Adrenal gland (tissue), 12 donors: ENCODE measurements around the gene SEMA4A. TPM values are rescaled to one million over a fixed set of nuclear protein-coding genes. Genes with fewer than 3 reads are reported as not detected.
A peak's percentile ranks its signal among the peaks of the same experiment; 100 is the strongest.

Source experiments
- DNase-seq, 7 donors: peaks; one replicate each; pipeline ENCODE4 v3.0.0-alpha.2; 2019 to 2020
- H3K27ac ChIP-seq, 5 donors: fragments of 200-600 bp; sonication (generic) in 4 of 5; 1 replicate in 3 of 5; 2 replicates in 2 of 5; pipeline versions ENCODE4 v1.5.1 to v1.8.0; 2016 to 2020; ENCODE audit warnings: mild to moderate bottlenecking in 1 of 5
- H3K27me3 ChIP-seq: fragments of 200-600 bp; 2 replicates; pipeline ENCODE4 v1.8.0; 2021
- H3K36me3 ChIP-seq, 2 donors: fragments of 200-600 bp; replicated peaks in 1 of 2; 1 replicate in 1 of 2; 2 replicates in 1 of 2; pipeline versions ENCODE4 v1.5.1 to v1.8.0; 2018 to 2022
- H3K4me1 ChIP-seq, 2 donors: fragments of 200-600 bp; replicated peaks in 1 of 2; 1 replicate in 1 of 2; 2 replicates in 1 of 2; pipeline versions ENCODE4 v1.5.1 to v1.8.0; 2018 to 2021
- H3K4me3 ChIP-seq, 4 donors: fragments of 200-600 bp; sonication (generic) in 3 of 4; one replicate each; pipeline ENCODE4 v1.5.1; 2016 to 2018
- H3K9me3 ChIP-seq, 3 donors: fragments of 200-600 bp; sonication (generic) in 1 of 3; replicated peaks in 1 of 3; 1 replicate in 2 of 3; 2 replicates in 1 of 3; pipeline versions ENCODE4 v1.5.1 to v1.8.0; 2016 to 2021
- CTCF ChIP-seq, 6 experiments: fragments of 450-650 bp in 4 of 6; fragments of 200-600 bp in 2 of 6; sonication (generic) in 1 of 6; IDR thresholded peaks; 1 replicate in 5 of 6; 2 replicates in 1 of 6; pipeline versions ENCODE4 v1.5.1 to v1.8.0; 2016 to 2021; ENCODE audit warnings: antibody characterized with exemption in 6 of 6, mild to moderate bottlenecking in 2 of 6, moderate library complexity in 1 of 6
- POLR2A ChIP-seq, 2 donors: fragments of 450-650 bp; IDR thresholded peaks; one replicate each; pipeline ENCODE4 v1.6.1; 2017; ENCODE audit warnings: antibody characterized with exemption in 2 of 2, mild to moderate bottlenecking in 2 of 2, moderate library complexity in 1 of 2
- WGBS, 4 donors: extraction: QIAGEN DNeasy Blood & Tissue Kit in 2 of 4; methylation state at CpG; one replicate each; pipeline versions ENCODE4 v1.1.5 to v1.1.7; 2013 to 2017; 5-methylcytosine and 5-hydroxymethylcytosine counted together
- intact Hi-C, 2 donors: fragments of 100-400 bp; cut with DNase I; formaldehyde crosslinking; loops; one replicate each; pipeline versions ENCODE4 v1.14.1 to v1.15.0; 2022 to 2023
- polyA plus RNA-seq, 3 donors: library from polyadenylated mRNA; stranded (reverse); fragments of 200-250 nt in 2 of 3; fragments of 350-450 nt in 1 of 3; fragmentation: Illumina TruSeq in 1 of 3; extraction: RNeasy Lipid Tissue Mini Kit (QIAGEN cat#74804) in 1 of 3; gene quantifications; one replicate each; pipeline ENCODE4 v1.2.3, GENCODE V29; 2013 to 2014
- total RNA-seq, 9 donors: library from RNA; depleted of rRNA in 4 of 9; stranded (reverse); fragments of >200 nt in 4 of 9; fragments of 120-200 nt in 1 of 9; fragmentation: NEBNext Ultra II Directional in 1 of 9; extraction: Animal tissue kit (Norgen Biotek cat#: 25700) in 1 of 9; gene quantifications; one replicate each; pipeline versions ENCODE4 v1.1.0 to v1.2.4, GENCODE V29; 2013 to 2023
- donor health status: healthy with polysubstance abuse.
- donor health status: Bipolar disorder and iron deficiency.
- donor health status: DM: yes; HTN: yes; CAD: no.
- donor health status: DM: no; HTN: no; CAD: no.
- donor health status: DM: no; HTN: no; CAD: no.
- donor health status: DM: yes; HTN: yes; CAD: no.

Gene SEMA4A
- total and polyA plus RNA-seq, 12 donors: 0.30 to 4.8 (median 1.8) TPM

- Histone ChIP-seq H3K27ac (no peak overlapping the region), H3K27me3 (no peaks in the 10 kb centered on the region), H3K9me3 (no peaks in the 10 kb centered on the region), H3K36me3 (no peaks in the 10 kb centered on the region), H3K4me3 (no peak overlapping the region), H3K4me1 (peaks cover 0 to 14% of the 10 kb centered on the region in 2 donors)
- DNase-seq: no peak
- 48 to 62% (median 57%) methylated on average over 9 to 10 of the region's 10 CpGs for WGBS, 4 donors
- intact Hi-C loops: loop anchor here in 1 of 2 donors (10.0 kb wide), 1 partner anchor 164 kb away; no protein-coding TSS in a partner anchor
- TF ChIP-seq POLR2A (IDR thresholded peaks at IDR 0.05): no peak
- TF ChIP-seq CTCF (IDR thresholded peaks at IDR 0.05): no peak
Measured at GRCh38 chr1:156150333-156151011, 2.9 kb upstream of the SEMA4A start.

GRCh38 chr1:156151093-156151688 is 2.2 kb upstream of the SEMA4A start:
- intact Hi-C loops: loop anchor here in 1 of 2 donors (10.0 kb wide), 1 partner anchor 164 kb away; no protein-coding TSS in a partner anchor
- Histone ChIP-seq H3K27ac (no peak overlapping the region), H3K9me3 (no peaks in the 10 kb centered on the region), H3K27me3 (no peaks in the 10 kb centered on the region), H3K4me1 (peaks cover 0 to 7% of the 10 kb centered on the region in 2 donors), H3K36me3 (no peaks in the 10 kb centered on the region), H3K4me3 (no peak overlapping the region)
- TF ChIP-seq POLR2A (IDR thresholded peaks at IDR 0.05) (no peak), CTCF (IDR thresholded peaks at IDR 0.05) (no peak)
- peak in 2 of 7 donors; percentile 15 to 30 for DNase-seq
- WGBS, 4 donors: 62 to 82% (median 76%) methylated on average over 4 to 6 of the region's 6 CpGs

GRCh38 chr1:156152628-156153027 is 757 bp upstream of the SEMA4A start:
- Histone ChIP-seq H3K27me3 (no peaks in the 10 kb centered on the region), H3K9me3 (no peaks in the 10 kb centered on the region), H3K4me1 (no peaks in the 10 kb centered on the region), H3K4me3 (no peak overlapping the region), H3K27ac (no peak overlapping the region), H3K36me3 (no peaks in the 10 kb centered on the region)
- intact Hi-C loops: loop anchor here in 1 of 2 donors (10.0 kb wide), 1 partner anchor 162 kb away; no protein-coding TSS in a partner anchor
- no peak for DNase-seq
- WGBS, 4 donors: 55 to 65% (median 61%) methylated on average over 5 of the region's 5 CpGs
- no peak for TF ChIP-seq POLR2A (IDR thresholded peaks at IDR 0.05)
- TF ChIP-seq CTCF (IDR thresholded peaks at IDR 0.05): no peak

DNA sequence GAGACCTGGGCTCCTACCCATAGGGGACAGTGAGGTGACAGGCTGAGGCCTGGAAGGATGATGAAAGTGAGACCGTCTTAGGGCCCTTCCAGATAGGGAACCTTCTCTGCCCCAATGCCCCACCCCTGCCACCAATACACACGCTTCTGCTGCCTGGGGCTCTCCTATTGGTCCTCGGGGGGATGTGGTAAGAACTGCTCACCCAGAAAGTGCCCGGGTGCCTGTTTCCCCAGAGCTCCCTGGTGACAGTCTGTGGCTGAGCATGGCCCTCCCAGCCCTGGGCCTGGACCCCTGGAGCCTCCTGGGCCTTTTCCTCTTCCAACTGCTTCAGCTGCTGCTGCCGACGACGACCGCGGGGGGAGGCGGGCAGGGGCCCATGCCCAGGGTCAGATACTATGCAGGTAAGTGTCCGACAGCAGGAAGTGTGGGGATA is 948 bp downstream of the SEMA4A start:
- Histone ChIP-seq H3K36me3 (no peaks in the 10 kb centered on the region), H3K4me3 (no peak overlapping the region), H3K9me3 (no peaks in the 10 kb centered on the region), H3K4me1 (no peaks in the 10 kb centered on the region), H3K27ac (no peak overlapping the region), H3K27me3 (no peaks in the 10 kb centered on the region)
- WGBS, 4 donors: 59 to 79% (median 71%) methylated on average over 11 of the region's 11 CpGs
- intact Hi-C loops: loop anchor here in 1 of 2 donors (10.0 kb wide), 1 partner anchor 160 kb away; no protein-coding TSS in a partner anchor
- peak in 1 of 7 donors; percentile 33 for DNase-seq
- TF ChIP-seq POLR2A (IDR thresholded peaks at IDR 0.05) (no peak), CTCF (IDR thresholded peaks at IDR 0.05) (no peak)
